OCI-LY7 (cell line): ENCODE data around the gene PDZRN3.

Experiments
- CTCF ChIP-seq: fragments of 200-600 bp; sonication (generic); conservative IDR thresholded peaks from 2 replicates; pipeline ENCODE4 v1.5.1; 2014; ENCODE audit warnings: mild to moderate bottlenecking, antibody characterized with exemption, low read length, moderate library complexity, mixed read lengths
- EZH2phosphoT487 ChIP-seq: fragments of 200-600 bp; sonication (generic); IDR thresholded peaks from 2 replicates; pipeline ENCODE4 v1.6.1; 2018; ENCODE audit warnings: low read depth, borderline replicate concordance, mild to moderate bottlenecking, mixed run types, antibody characterized with exemption, low read length, moderate library complexity, mixed read lengths

GRCh38 chr3:73661265-73661664 lies 36.5 kb upstream of the PDZRN3 start:
- TF ChIP-seq CTCF = no peak
- no peak for TF ChIP-seq EZH2phosphoT487
